GM19397 (cell line): ENCODE data around the gene CUEDC2.

Source experiments
- ATAC-seq: cut with Tn5 transposase; IDR thresholded peaks from one replicate; pipeline ENCODE4 v1.9.1; 2021; ENCODE audit warnings: mild to moderate bottlenecking, moderate library complexity; ENCODE audit not compliant: unreplicated experiment

The CUEDC2 gene

DNA sequence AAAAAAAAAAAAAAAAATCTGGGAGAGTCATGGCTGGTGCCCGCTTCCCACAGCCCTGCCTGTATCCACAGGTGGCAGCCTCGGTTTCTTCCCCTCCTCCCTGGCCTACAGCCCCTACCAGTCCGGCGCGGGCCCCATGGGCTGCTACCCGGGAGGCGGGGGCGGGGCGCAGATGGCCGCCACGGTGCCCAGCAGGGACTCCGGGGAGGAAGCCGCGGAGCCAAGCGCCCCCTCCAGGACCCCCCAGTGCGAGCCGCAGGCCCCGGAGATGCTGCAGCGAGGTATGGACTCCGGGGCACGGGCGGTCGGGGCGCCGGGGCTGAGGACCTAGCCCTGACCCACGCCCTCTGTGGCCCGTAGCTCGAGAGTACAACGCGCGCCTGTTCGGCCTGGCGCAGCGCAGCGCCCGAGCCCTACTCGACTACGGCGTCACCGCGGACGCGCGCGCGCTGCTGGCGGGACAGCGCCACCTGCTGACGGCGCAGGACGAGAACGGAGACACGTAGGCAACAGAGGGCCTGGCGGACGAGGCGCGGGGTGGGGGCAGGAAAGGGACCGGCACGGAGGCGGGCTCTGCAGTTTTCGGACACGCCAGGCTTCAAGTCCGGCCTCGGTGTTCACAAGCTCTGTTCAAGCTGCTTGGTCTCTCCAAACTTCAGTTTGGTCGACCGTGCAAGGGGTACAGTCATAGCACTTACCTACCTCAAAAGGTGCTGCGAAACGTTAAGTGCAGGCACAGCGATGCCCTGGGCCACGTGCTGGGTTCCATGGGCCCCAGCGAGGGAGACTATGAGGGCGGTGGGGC, 33.0 kb downstream of the CUEDC2 start:
- ATAC-seq = peak; percentile 42

DNA sequence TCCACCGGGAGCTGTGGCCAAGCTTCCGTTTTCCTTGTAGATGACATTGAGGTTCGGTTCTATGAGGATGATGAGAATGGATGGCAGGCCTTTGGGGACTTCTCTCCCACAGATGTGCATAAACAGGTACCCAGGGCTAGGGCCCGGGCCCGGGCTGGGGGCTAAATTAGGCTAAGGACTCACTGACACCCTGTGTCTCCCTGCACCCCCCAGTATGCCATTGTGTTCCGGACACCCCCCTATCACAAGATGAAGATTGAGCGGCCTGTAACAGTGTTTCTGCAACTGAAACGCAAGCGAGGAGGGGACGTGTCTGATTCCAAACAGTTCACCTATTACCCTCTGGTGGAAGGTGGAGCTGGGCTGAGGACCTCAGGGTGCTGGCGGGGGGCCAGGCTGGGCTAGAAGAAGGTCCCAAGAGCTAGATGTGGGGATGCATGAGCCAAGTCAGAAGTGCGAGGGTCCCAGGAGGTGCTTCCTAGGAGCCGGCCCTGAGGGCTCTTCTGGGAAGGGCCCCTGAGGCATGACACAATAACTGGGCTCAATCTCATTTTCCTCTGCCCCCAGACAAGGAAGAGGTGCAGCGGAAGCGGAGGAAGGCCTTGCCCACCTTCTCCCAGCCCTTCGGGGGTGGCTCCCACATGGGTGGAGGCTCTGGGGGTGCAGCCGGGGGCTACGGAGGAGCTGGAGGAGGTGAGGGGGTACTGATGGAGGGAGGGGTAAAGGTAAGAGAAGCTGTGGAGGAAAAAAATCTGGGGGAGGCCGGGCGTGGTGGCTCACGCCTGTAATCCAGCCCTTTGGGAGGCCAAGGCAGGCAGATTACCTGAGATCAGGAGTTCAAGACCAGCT, 34.0 kb downstream of the CUEDC2 start:
- ATAC-seq = no peak

DNA sequence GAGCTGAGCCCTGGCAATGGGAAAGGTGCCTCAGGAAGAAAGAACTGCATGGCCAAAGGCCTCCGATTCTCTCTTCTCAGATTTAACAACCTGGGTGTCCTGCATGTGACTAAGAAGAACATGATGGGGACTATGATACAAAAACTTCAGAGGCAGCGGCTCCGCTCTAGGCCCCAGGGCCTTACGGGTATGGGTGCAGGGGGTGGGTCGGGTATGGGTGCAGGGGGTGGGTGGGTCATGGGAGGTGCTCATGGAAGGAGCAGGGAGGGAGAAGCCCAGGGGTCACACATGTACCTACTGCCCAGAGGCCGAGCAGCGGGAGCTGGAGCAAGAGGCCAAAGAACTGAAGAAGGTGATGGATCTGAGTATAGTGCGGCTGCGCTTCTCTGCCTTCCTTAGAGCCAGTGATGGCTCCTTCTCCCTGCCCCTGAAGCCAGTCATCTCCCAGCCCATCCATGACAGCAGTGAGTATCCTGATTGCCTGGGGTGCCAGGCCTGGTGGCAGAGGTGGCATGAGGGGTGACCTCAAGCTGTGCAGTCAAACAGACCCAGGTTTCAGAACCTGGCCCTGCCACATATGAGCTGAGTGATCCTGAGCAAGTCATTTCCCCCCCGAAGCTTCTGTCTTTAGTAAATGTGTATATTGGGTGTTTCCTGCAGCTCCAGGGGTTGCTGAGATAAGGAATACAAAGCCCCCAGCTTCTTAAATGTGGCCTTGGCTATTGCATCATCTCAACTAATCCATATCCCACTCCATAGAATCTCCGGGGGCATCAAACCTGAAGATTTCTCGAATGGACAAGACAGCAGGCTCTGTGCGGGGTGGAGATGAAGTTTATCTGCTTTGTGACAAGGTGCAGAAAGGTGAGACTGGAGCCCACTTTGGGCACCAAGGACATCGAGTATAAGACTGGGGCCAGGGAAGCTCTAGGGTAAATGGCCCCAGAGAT, 34.9 kb downstream of the CUEDC2 start:
- ATAC-seq = no peak

DNA sequence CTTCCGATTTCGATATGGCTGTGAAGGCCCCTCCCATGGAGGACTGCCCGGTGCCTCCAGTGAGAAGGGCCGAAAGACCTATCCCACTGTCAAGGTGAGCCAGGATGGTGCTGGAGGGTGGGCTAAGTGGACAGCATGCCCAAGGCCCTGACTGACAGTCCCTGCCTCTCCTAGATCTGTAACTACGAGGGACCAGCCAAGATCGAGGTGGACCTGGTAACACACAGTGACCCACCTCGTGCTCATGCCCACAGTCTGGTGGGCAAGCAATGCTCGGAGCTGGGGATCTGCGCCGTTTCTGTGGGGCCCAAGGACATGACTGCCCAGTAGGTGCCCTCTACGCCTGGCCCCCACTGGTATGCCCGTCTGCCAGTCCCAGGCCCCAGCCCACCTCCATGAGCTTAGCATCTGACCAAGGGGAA, 35.6 kb downstream of the CUEDC2 start:
- no peak for ATAC-seq

DNA sequence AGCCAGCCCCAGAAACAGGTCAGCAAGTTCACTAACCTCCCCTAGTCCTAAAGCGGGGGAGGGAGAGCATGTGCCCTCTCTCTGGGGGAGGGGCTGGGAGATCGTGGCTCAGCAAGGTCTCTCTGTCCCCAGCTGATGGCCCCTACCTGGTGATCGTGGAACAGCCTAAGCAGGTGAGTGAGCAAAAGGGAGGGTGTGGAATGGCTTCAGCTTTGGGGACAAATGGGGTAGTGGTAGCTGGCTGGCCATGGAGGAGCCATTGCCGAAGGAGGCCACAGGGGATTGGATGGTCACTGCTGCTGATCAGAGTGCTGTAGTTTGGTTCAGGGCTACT, 36.1 kb downstream of the CUEDC2 start:
- no peak for ATAC-seq

DNA sequence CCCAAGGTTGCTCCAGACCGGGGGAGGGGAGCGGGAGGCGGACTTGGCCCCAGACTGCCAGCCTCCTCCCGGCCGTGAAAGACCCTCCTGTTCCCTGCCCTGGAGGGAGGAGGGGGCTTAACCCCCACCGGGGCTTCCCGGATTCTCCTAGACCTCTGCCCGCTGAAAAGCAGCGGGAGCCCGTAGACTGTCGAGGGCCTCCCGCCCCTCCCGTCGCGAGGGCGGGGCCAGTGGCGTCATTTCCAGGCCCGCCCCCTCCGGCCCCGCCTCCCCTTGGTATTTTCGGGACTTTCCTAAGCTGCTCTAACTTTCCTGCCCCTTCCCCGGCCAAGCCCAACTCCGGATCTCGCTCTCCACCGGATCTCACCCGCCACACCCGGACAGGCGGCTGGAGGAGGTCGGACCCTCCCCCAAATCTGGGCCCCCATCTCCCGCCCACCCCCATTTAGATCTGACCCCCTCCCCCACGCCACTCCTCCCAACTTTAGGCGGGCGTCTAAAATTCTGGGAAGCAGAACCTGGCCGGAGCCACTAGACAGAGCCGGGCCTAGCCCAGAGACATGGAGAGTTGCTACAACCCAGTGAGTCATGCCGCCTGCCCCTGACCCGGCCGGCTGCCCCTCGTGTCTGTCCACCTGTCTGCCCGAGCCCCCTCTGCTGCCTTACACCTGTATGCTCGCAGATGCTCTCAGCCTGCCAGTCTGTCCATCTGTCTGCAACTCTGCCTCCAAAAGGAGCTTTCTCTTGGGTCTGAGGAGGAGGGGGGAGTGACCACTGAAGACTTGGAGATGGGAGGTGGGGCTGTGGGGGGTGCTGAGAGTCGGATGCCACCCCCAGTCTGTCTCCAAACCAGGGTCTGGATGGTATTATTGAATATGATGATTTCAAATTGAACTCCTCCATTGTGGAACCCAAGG, 36.7 kb downstream of the CUEDC2 start, which contains the start of gene NFKB2:
TSS of gene NFKB2 (plus strand) at position 306 of the 917 bp plus-strand sequence. CDS start at position 561, 255 bp downstream.
- ATAC-seq = peak; percentile 28

DNA sequence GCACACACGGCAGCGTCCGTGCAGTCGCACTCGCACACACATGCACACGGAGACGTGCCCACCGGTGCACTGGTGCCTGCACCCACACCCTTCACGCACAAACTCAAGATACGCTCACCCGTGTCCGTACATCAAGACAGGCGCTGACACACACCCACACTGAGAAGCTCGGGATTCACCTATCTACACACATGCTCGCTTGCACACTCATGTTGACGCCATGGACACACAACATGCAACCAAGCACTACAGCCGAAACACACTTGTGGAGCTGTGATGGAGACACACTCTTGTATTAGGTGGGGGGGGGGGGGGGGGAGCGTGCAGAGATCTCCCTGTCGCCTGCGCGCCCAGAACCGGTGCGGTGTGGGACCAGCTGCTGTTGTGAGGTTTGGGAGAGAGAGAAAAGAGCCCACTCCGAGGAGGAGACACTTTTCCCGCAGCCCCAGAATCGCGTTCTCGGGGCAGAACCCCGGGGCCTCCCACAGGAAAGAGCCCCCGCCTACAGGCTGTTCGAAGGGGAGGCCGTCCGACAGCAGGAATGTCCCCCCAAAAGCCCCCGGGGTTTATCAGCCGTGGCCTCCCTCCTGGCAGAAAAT, 37.5 kb downstream of the CUEDC2 start:
- ATAC-seq = no peak

DNA sequence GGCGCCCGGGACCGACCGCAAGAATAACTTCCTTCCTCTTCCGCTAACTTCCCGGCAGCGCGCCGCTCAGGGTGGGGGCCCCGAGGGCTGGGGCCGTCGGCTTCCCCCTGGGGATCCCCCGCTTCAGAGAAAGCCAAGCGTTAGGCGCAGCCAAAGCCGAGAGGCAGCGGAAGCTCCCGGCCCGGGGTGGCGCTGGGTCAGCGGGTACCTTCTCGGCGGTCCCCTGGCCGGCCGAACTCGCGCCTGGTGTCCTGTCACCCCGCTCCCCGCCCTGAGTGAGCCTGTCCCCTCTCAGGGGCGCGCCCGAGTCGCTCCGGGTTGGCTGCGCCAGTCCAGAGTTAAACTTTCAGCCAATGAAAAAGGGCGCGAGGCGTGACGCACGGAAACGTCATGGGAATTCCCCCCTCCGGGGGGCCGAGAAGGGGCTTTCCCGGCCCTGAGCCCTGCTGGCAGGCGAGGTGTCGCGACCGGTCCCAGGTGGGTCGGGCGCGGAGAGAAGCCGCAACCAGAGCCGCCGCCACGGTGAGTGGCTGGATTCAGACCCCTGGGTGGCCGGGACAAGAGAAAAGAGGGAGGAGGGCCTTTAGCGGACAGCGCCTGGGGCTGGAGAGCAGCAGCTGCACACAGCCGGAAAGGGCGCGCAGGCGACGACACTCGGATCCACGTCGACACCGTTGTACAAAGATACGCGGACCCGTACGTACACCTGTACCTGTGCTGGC, 38.1 kb downstream of the CUEDC2 start:
- ATAC-seq = peak; percentile 78

DNA sequence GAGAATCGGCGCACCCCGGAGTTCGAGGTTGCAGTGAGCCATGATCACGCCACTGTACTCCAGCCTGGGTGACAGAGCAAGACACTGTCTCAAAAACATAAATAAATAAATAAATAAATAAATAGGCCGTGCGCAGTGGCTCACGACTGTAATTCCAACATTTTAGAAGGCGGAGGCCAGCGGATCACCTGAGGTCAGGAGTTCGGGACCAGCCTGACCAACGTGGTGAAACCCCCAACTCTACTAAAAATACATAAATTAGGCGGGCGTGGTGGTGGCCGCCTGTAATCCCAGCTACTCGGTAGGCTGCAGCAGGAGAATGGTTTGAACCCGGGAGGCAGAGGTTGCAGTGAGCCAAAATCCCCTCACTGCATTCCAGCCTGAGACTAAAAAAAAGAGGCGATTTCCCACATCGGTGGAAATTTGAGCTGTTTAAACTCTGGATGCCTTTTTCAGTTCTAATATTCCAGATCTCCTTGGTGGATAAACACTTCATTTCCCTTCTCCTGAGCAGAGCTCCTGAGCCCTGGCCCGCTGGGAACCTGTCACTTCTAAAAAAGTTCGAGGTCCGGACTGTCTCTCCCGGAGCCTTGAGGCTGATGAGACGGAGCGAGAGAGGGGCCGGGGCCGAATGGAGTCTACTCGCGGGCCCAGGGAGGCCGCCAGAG, 38.8 kb downstream of the CUEDC2 start:
- no peak for ATAC-seq

DNA sequence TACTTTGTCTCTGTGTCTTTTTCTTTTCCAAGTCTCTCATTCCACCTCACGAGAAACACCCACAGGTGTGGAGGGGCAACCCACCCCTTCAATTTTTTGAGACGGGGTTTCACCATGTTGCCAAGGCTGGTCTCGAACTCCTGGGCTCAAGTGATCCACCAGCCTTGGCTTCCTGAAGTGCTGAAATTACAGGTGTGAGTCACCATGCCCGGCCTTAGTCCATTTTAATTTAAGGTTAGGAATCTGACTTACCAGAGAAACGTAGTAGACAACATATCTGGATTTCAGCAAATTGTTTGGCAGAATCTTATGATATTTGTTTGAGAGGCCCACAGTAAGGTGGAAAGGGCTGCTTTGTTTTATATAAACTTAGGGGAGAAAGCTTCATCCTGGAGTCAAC, 40.1 kb downstream of the CUEDC2 start:
- ATAC-seq = no peak

DNA sequence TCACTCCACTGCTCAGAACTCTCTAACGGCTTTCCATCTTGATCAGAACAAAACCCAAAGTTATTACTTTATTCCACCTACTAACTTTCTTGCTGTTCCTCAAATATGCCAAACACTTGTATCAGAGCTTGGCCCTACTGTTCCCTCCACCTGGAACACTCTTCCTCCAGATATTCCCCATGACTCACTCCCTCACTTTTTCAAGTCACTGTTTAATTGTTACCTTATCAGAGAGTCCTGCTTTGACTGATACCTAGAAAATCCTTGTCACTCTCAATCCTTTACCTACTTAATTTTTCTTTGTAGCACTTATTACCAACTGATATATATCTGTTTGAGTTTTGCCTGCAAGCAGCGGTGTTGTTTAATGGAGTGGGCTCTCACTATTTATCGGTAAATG, 42.5 kb downstream of the CUEDC2 start:
- no peak for ATAC-seq

DNA sequence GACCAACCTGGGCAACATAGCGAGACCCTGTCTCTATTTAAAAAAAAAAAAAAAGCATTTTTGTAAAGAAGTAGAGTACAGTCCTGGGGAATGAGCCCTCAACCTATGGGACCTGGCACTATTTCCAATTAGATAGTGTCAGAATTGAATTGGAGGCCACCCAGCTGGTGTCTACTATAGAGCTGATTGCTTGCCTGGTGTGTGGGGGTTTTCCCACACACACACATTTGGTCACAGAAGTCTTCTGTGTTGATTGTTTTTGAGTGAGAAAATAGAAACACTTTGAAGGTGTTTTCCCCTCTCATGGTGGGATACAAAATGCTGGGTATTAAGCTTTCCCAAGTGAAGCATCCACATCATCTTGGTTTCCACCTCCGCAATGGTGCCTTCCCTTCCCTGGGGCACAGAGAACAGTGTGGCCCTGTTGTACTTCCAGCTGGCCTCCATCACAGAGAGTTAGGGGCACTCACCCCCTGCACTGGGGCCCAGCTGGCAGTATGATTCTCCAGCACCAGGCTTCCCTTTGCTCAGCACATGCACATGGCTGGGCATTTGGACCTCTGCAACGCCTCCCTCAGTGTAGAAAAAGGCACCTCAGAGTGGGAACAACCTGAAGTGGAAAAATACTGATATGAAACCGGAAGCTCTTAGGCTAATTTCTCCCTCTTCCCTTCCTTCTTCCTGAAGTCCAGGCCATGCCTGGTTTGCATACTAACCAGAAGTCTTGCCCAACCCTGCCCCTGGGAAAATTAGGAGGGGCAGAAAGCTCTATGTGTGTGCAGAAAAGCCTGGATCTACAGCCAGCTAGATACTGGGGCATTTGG, 47.6 kb downstream of the CUEDC2 start:
- no peak for ATAC-seq

DNA sequence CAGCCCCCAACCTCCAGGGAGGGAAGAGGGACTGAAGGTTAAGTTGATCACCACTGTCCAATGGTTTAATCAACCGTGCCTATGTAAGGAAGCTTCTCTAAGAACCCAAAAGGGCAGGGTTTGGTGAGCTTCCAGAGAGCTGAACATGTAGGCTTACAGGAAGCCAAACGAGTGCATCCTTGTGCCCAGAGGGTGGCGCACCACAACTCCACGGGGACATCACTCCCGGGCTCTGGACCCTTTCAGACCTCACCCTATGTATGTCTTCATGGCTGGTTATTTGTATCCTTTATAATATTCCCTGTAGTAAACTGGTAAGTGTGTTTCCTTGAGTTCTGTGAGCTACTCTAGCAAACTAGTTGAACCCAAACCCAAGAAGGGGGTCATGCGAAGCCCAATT, 48.3 kb downstream of the CUEDC2 start:
- ATAC-seq = no peak

DNA sequence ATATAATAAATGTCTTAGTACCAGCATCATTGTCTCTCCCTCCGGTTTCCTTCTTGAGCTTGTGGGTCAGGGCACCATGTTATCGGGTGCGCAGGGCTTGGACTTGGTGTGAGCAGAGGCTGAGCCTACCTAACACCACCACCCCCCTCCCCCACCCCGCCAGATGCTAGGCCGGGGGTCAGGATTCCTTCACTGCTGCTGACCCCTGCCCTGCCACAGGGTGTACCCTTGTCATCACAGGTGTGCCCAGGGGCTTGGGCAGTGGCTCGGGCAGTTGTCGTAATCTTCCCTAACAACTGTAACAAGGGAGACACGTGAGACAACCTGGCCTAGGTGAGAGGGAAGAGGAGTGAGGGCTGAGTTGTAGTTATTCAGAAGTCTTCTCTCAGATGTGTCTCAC, 49.5 kb downstream of the CUEDC2 start:
- ATAC-seq = no peak

DNA sequence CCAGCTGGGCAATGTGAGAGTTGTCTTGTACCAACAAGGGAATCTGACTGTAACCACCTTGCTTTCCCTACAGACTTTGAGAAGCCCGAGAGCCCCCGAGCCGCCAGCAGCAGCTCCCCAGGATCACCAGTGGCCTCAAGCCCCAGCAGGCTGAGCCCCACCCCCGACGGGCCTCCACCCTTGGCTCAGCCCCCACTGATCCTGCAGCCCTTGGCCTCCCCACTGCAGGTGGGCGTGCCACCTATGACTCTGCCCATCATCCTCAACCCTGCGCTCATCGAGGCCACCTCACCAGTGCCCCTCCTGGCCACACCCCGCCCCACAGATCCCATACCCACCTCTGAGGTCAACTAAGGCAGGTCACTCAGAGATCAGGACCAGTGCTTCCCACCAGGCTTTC, 50.4 kb downstream of the CUEDC2 start:
- no peak for ATAC-seq

DNA sequence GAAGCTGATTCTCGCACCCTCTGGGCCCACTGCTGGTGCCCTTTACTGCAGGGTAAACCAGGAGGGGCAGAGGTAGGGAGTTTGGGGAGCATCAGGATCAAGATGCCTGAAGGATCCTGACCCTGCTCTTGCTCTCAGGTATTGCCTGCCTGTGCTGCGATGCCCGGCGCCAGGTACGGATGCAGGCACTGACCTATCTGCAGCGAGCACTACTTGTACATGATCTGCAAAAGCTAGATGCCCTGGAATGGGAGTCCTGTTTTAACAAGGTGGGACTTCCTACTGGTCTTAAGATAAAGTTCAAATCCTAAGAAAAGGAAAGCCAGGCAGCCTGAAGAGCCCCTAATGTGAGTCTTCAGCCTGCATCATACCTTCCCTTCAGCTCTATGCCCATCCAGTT, 53.0 kb downstream of the CUEDC2 start:
- ATAC-seq = no peak

DNA sequence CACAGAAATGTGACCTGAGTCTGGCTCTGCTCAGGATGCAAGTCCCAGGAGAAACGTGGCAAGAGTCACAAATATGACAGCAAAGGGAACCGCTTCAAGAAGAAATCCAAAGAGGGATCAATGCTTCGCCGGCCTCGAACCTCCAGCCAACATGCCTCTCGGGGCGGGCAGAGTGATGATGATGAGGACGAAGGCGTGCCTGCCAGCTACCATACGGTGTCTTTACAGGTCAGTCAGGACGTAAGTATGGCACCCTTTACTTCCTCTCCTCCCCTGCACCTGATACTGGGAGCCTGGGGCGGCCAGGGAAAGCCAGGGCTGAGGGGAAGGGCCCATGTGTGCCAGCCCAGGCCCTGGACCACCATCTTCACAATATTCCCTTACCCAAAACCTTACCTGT, 55.5 kb downstream of the CUEDC2 start:
- ATAC-seq = no peak

DNA sequence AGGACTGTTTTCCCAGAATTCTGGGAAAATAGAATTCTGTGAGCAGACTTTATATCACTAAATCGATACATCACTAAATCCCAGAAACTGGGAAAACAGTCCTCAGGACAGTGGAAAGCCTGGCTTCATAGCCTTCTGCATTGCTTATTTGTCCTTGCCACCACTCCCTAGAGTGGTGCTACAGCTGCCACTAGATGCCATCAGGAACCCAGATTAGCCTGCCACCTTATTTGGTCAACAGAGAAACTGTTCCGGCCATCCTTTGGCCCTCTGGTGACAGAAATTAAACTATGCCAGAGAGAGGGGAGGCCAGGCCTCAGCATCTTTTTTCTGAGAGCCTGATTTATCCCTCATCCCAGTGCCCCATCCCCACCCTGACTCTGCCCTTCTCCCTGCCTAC, 56.5 kb downstream of the CUEDC2 start:
- no peak for ATAC-seq
